ENCODE measurements around the gene CRACR2A. TPM values are rescaled to one million over a fixed set of nuclear protein-coding genes. Genes with fewer than 3 reads are reported as not detected.

CRACR2A gene
- total and polyA plus RNA-seq, 2 donors from 2014 or later = 0.22 to 6.1 TPM

DNA sequence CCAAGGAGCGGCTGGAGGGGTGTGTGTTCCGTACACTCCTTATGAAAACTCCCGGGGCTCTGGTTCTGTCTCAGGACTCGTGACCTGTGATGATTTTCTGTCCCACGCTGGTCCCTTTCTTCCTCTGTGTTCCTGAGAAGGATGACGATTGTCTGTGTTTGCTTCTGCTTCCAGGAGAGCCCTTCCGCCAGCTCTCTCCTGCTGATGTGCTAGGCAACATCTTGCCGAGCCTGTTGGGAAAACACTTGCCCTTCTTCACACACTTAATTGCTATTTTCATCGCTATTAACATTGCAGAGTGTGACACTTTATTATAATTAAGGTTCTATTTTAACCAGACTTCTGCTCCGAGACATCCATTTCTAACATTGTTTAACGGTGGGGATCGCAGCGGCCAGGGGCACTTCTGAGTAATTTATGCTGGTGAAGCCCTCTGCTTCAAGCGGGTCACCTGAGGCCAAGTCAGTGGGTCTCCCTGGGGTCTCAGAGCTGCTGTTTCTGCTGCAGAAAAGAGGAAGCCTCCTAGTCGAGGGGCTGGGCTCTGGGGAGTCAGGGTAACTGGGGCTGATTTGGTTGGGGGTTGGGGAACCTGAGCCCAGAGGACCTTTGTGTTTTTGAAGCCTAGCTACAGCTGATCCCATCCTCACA, 173.3 kb downstream of the CRACR2A start:
- Histone ChIP-seq H3K27ac (ENCODE audit: low read depth in 2 of 2, low read length in 2 of 2) (no peak overlapping the region), H3K4me1 (ENCODE audit: control insufficient read depth in 2 of 3, insufficient read depth in 2 of 3, low read depth in 1 of 3, low read length in 3 of 3) (no peaks in the 10 kb centered on the region), H3K36me3 (ENCODE audit: control insufficient read depth in 2 of 3, insufficient read depth in 3 of 3, low read length in 3 of 3) (no peaks in the 10 kb centered on the region), H3K27me3 (ENCODE audit: control insufficient read depth, insufficient read depth, low read length) (no peaks in the 10 kb centered on the region), H3K9me3 (ENCODE audit: control insufficient read depth in 2 of 3, insufficient read depth in 1 of 3, low read length in 3 of 3) (no peaks in the 10 kb centered on the region), H3K9ac (ENCODE audit: low read length in 3 of 3) (no peak overlapping the region), H3K4me3 (ENCODE audit: low read length in 3 of 3) (no peak overlapping the region)
- DNase-seq (no peak), FAIRE-seq (no peak)
- TF ChIP-seq, protein P1, sequence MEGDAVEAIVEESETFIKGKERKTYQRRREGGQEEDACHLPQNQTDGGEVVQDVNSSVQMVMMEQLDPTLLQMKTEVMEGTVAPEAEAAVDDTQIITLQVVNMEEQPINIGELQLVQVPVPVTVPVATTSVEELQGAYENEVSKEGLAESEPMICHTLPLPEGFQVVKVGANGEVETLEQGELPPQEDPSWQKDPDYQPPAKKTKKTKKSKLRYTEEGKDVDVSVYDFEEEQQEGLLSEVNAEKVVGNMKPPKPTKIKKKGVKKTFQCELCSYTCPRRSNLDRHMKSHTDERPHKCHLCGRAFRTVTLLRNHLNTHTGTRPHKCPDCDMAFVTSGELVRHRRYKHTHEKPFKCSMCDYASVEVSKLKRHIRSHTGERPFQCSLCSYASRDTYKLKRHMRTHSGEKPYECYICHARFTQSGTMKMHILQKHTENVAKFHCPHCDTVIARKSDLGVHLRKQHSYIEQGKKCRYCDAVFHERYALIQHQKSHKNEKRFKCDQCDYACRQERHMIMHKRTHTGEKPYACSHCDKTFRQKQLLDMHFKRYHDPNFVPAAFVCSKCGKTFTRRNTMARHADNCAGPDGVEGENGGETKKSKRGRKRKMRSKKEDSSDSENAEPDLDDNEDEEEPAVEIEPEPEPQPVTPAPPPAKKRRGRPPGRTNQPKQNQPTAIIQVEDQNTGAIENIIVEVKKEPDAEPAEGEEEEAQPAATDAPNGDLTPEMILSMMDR (IDR thresholded peaks at IDR 0.05; ENCODE audit: borderline replicate concordance, extremely low read depth, insufficient read depth) = no peak
- intact Hi-C loops (cut with DNase I) = no loop called here

DNA sequence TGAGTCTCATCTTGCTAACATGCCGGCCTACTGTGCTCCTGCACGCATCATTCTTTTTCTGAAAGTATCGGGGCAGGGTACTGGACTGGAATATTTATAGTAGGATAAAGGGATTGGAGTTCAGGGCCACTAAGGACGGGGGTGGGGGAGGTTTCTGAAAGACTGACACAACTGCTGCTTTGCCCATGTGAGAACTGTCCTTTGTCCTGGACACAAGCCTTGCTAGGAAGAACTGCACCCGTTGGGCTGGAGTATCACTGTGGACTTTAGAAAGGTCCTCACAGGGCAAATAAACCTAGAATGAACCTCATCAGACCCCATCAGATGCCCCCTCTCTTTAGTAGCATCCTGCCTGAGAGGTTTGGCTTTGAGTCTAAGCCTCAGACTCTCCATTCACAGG, 174.4 kb downstream of the CRACR2A start:
- Histone ChIP-seq H3K4me3 (ENCODE audit: low read length in 3 of 3) (no peak overlapping the region), H3K36me3 (ENCODE audit: control insufficient read depth in 2 of 3, insufficient read depth in 3 of 3, low read length in 3 of 3) (no peaks in the 10 kb centered on the region), H3K9ac (ENCODE audit: low read length in 3 of 3) (no peak overlapping the region), H3K27ac (ENCODE audit: low read depth in 2 of 2, low read length in 2 of 2) (no peak overlapping the region), H3K27me3 (ENCODE audit: control insufficient read depth, insufficient read depth, low read length) (no peaks in the 10 kb centered on the region), H3K9me3 (ENCODE audit: control insufficient read depth in 2 of 3, insufficient read depth in 1 of 3, low read length in 3 of 3) (no peaks in the 10 kb centered on the region), H3K4me1 (ENCODE audit: control insufficient read depth in 2 of 3, insufficient read depth in 2 of 3, low read depth in 1 of 3, low read length in 3 of 3) (no peaks in the 10 kb centered on the region)
- FAIRE-seq = no peak
- intact Hi-C loops (cut with DNase I) = no loop called here
- peak in 1 of 5 donors; percentile 15 for DNase-seq
- TF ChIP-seq, protein P1 (IDR thresholded peaks at IDR 0.05; ENCODE audit: borderline replicate concordance, extremely low read depth, insufficient read depth) = no peak

DNA sequence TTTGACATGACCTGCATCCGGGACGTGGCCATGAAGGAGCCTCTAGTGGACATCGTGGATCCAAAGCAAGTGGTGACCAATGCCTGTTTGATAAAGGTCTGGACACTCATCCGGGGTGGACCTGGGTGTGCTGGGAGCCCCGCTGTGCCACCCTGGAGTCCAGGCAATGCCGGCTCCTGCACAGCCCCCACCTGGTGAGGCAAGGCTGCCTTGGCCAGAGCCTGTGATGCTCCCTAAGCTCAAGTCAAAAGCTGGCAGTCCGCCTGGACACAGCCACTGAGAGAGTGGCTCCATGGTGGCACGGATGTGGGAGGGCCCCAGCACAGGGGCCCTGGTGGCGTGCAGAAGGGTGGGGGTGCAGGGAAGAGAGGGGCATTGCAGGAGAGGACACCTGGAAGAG, 176.0 kb downstream of the CRACR2A start:
- TF ChIP-seq, protein P1 (IDR thresholded peaks at IDR 0.05; ENCODE audit: borderline replicate concordance, extremely low read depth, insufficient read depth) = no peak
- H3K9ac ChIP-seq (ENCODE audit: low read length in 3 of 3) = no peak overlapping the region
- intact Hi-C loops (cut with DNase I) = no loop called here
- no peak overlapping the region for H3K4me3 ChIP-seq (ENCODE audit: low read length in 3 of 3)
- H3K36me3 ChIP-seq (ENCODE audit: control insufficient read depth in 2 of 3, insufficient read depth in 3 of 3, low read length in 3 of 3) = no peaks in the 10 kb centered on the region
- no peaks in the 10 kb centered on the region for H3K4me1 ChIP-seq (ENCODE audit: control insufficient read depth in 2 of 3, insufficient read depth in 2 of 3, low read depth in 1 of 3, low read length in 3 of 3)
- no peak overlapping the region for H3K27ac ChIP-seq (ENCODE audit: low read depth in 2 of 2, low read length in 2 of 2)
- no peaks in the 10 kb centered on the region for H3K27me3 ChIP-seq (ENCODE audit: control insufficient read depth, insufficient read depth, low read length)
- DNase-seq (no peak), FAIRE-seq (no peak)
- H3K9me3 ChIP-seq (ENCODE audit: control insufficient read depth in 2 of 3, insufficient read depth in 1 of 3, low read length in 3 of 3) = no peaks in the 10 kb centered on the region

DNA sequence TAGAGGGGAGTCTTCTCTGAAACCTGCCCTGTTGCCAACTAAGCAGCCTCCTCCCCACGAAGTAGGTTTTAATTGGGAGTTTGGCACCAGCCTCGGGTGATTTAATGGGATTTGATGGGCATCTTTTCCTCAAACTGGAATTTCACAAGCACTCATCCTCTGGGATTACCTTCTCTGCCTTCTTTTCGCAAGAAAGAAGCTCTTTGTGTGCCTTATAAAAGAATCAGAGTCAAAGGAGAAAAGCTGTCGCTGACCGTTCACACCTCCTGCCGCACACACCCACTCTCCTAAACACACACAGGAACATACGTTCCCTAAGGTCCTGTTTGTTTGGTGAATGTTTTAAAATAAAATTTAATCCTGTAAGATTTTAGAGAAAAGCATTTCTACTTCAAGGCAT, 177.9 kb downstream of the CRACR2A start:
- H3K27me3 ChIP-seq (ENCODE audit: control insufficient read depth, insufficient read depth, low read length) = no peaks in the 10 kb centered on the region
- H3K9ac ChIP-seq (ENCODE audit: low read length in 3 of 3) = no peak overlapping the region
- no peak overlapping the region for H3K4me3 ChIP-seq (ENCODE audit: low read length in 3 of 3)
- peaks cover 0 to 5% (median 0%) of the 10 kb centered on the region in 3 donors for H3K4me1 ChIP-seq (ENCODE audit: control insufficient read depth in 2 of 3, insufficient read depth in 2 of 3, low read depth in 1 of 3, low read length in 3 of 3)
- no peaks in the 10 kb centered on the region for H3K9me3 ChIP-seq (ENCODE audit: control insufficient read depth in 2 of 3, insufficient read depth in 1 of 3, low read length in 3 of 3)
- no peak overlapping the region for H3K27ac ChIP-seq (ENCODE audit: low read depth in 2 of 2, low read length in 2 of 2)
- H3K36me3 ChIP-seq (ENCODE audit: control insufficient read depth in 2 of 3, insufficient read depth in 3 of 3, low read length in 3 of 3) = no peaks in the 10 kb centered on the region
- TF ChIP-seq, protein P1 (IDR thresholded peaks at IDR 0.05; ENCODE audit: borderline replicate concordance, extremely low read depth, insufficient read depth) = no peak
- intact Hi-C loops (cut with DNase I) = no loop called here
- DNase-seq = no peak
- no peak for FAIRE-seq
